Measurements from ENCODE around the gene CTXN2. TPM values are rescaled to one million over a fixed set of nuclear protein-coding genes. Genes with fewer than 3 reads are reported as not detected.

CTXN2 gene
- polyA plus RNA-seq, 1 of the 3 experiments (the other 2 are of a cell fraction): 0.02 TPM

DNA sequence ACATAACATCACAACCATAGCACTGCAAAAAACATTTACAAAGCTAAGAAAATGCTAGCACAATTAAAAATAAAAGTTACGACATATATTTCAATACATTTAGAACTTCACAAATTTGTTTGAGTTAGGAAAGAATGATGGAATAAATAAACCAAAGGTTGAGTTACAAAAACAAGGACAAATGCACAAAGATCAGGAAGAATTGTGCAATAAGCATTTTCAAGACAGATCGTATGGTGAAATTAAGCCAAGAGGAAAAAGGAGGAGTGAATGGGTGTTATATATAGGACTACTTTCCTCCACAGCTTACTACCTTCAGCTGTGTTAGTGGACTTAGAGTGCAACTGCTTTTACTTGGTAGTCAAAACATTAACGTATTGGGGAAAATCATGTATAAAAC lies 5.9 kb upstream of the CTXN2 start:
- Histone ChIP-seq H3K4me1 (ENCODE audit: control insufficient read depth in 1 of 2, insufficient read depth in 2 of 2, low read depth in 1 of 2, low read length in 1 of 2) (no peaks in the 10 kb centered on the region; a peak in 1 of 4 replicates), H3K36me3 (replicated peaks in 1 of 2; ENCODE audit: control insufficient read depth in 1 of 2, insufficient read depth in 2 of 2, low read length in 1 of 2) (no peaks in the 10 kb centered on the region), H3K27me3 (ENCODE audit: insufficient read depth) (no peaks in the 10 kb centered on the region), H3K9me3 (no peaks in the 10 kb centered on the region), H3K27ac (ENCODE audit: low read depth in 2 of 2, low read length in 1 of 2) (no peak overlapping the region), H3F3A (replicated peaks; ENCODE audit: insufficient read depth) (no peaks in the 10 kb centered on the region), H3K9me2 (no peaks in the 10 kb centered on the region), H4K20me1 (ENCODE audit: insufficient read depth) (no peaks in the 10 kb centered on the region), H3K4me2 (no peak overlapping the region), H3K9ac (no peak overlapping the region), H3K79me2 (ENCODE audit: insufficient read depth) (no peaks in the 10 kb centered on the region), H2AFZ (ENCODE audit: low read depth) (no peak overlapping the region), H3K4me3 (ENCODE audit: low read depth in 2 of 2, low read length in 1 of 2) (no peak overlapping the region)
- POLR2A ChIA-PET: no interaction called here
- 49% methylated on average over 3 of the region's 3 CpGs for WGBS (ENCODE audit: low lambda C conversion rate)
- TF ChIP-seq GABPA (IDR thresholded peaks at IDR 0.05; ENCODE audit: low read depth): no peak
- no peak for TF ChIP-seq ELF1 (IDR thresholded peaks at IDR 0.05)
- no peak for TF ChIP-seq YY1 (IDR thresholded peaks at IDR 0.05; ENCODE audit: low read depth)
- no peak for TF ChIP-seq TEAD4 (IDR thresholded peaks at IDR 0.05; ENCODE audit: borderline replicate concordance, insufficient read depth)
- no peak for TF ChIP-seq NRF1 (IDR thresholded peaks at IDR 0.05; ENCODE audit: low read depth, low read length)
- no peak for TF ChIP-seq FOXJ3 (CRISPR knock-in tag; IDR thresholded peaks at IDR 0.05)
- TF ChIP-seq, protein P1, sequence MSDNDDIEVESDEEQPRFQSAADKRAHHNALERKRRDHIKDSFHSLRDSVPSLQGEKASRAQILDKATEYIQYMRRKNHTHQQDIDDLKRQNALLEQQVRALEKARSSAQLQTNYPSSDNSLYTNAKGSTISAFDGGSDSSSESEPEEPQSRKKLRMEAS (IDR thresholded peaks at IDR 0.05; ENCODE audit: low read depth): no peak
- TF ChIP-seq, protein P2, sequence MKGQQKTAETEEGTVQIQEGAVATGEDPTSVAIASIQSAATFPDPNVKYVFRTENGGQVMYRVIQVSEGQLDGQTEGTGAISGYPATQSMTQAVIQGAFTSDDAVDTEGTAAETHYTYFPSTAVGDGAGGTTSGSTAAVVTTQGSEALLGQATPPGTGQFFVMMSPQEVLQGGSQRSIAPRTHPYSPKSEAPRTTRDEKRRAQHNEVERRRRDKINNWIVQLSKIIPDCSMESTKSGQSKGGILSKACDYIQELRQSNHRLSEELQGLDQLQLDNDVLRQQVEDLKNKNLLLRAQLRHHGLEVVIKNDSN (IDR thresholded peaks at IDR 0.05; ENCODE audit: borderline replicate concordance, low read depth): no peak
- TF ChIP-seq, protein P3, sequence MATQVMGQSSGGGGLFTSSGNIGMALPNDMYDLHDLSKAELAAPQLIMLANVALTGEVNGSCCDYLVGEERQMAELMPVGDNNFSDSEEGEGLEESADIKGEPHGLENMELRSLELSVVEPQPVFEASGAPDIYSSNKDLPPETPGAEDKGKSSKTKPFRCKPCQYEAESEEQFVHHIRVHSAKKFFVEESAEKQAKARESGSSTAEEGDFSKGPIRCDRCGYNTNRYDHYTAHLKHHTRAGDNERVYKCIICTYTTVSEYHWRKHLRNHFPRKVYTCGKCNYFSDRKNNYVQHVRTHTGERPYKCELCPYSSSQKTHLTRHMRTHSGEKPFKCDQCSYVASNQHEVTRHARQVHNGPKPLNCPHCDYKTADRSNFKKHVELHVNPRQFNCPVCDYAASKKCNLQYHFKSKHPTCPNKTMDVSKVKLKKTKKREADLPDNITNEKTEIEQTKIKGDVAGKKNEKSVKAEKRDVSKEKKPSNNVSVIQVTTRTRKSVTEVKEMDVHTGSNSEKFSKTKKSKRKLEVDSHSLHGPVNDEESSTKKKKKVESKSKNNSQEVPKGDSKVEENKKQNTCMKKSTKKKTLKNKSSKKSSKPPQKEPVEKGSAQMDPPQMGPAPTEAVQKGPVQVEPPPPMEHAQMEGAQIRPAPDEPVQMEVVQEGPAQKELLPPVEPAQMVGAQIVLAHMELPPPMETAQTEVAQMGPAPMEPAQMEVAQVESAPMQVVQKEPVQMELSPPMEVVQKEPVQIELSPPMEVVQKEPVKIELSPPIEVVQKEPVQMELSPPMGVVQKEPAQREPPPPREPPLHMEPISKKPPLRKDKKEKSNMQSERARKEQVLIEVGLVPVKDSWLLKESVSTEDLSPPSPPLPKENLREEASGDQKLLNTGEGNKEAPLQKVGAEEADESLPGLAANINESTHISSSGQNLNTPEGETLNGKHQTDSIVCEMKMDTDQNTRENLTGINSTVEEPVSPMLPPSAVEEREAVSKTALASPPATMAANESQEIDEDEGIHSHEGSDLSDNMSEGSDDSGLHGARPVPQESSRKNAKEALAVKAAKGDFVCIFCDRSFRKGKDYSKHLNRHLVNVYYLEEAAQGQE (IDR thresholded peaks at IDR 0.05; ENCODE audit: low read depth, low read length): no peak
- no peak for TF ChIP-seq JUND (IDR thresholded peaks at IDR 0.05)
- TF ChIP-seq, protein P4, sequence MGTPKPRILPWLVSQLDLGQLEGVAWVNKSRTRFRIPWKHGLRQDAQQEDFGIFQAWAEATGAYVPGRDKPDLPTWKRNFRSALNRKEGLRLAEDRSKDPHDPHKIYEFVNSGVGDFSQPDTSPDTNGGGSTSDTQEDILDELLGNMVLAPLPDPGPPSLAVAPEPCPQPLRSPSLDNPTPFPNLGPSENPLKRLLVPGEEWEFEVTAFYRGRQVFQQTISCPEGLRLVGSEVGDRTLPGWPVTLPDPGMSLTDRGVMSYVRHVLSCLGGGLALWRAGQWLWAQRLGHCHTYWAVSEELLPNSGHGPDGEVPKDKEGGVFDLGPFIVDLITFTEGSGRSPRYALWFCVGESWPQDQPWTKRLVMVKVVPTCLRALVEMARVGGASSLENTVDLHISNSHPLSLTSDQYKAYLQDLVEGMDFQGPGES (IDR thresholded peaks at IDR 0.05; ENCODE audit: low read depth, low read length): no peak
- no peak for TF ChIP-seq TCF12 (IDR thresholded peaks at IDR 0.05)
- no peak for TF ChIP-seq SMC3 (IDR thresholded peaks at IDR 0.05; ENCODE audit: low read depth, low read length)
- no peak for TF ChIP-seq RFX5 (IDR thresholded peaks at IDR 0.05; ENCODE audit: low read length)
- TF ChIP-seq RXRA (IDR thresholded peaks at IDR 0.05; ENCODE audit: borderline replicate concordance, low read depth): no peak
- TF ChIP-seq, protein P5, sequence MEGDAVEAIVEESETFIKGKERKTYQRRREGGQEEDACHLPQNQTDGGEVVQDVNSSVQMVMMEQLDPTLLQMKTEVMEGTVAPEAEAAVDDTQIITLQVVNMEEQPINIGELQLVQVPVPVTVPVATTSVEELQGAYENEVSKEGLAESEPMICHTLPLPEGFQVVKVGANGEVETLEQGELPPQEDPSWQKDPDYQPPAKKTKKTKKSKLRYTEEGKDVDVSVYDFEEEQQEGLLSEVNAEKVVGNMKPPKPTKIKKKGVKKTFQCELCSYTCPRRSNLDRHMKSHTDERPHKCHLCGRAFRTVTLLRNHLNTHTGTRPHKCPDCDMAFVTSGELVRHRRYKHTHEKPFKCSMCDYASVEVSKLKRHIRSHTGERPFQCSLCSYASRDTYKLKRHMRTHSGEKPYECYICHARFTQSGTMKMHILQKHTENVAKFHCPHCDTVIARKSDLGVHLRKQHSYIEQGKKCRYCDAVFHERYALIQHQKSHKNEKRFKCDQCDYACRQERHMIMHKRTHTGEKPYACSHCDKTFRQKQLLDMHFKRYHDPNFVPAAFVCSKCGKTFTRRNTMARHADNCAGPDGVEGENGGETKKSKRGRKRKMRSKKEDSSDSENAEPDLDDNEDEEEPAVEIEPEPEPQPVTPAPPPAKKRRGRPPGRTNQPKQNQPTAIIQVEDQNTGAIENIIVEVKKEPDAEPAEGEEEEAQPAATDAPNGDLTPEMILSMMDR (IDR thresholded peaks at IDR 0.05): no peak
- no peak for TF ChIP-seq EZH2phosphoT487 (IDR thresholded peaks at IDR 0.05; ENCODE audit: borderline replicate concordance, low read depth)
- no peak for TF ChIP-seq TAF1 (IDR thresholded peaks at IDR 0.05; ENCODE audit: borderline replicate concordance, low read depth, low read length)
- TF ChIP-seq CHD2 (IDR thresholded peaks at IDR 0.05; ENCODE audit: low read length, partially characterized antibody): no peak
- CTCF ChIA-PET: interaction anchor here (1.2 kb wide), 1 partner anchor 46 kb away, joined by 3 read pairs; no protein-coding TSS in a partner anchor
- no peak for DNase-seq

Measured in SK-N-SH (cell line).